Activated naive CD4-positive, alpha-beta T cell treated with anti-CD3 and anti-CD28 coated beads, Interleukin-2, amount 50 U/mL, for 72 hours (primary cell): ENCODE results near the gene EGFR. TPM values are rescaled to one million over a fixed set of nuclear protein-coding genes. Genes with fewer than 3 reads are reported as not detected.

Source experiments
- ATAC-seq, 2 donors: fragments of 150-1000 bp; cut with Tn5 transposase; 2 replicates each; pipeline ENCODE4 v1.10.0; 2021; ENCODE audit warnings: mild to moderate bottlenecking in 2 of 2, moderate library complexity in 2 of 2
- DNase-seq, 2 donors: peaks; one replicate each; pipeline ENCODE4 v3.0.0; 2021 to 2022; ENCODE audit warnings: low spot score in 2 of 2
- H3K27ac Mint-ChIP-seq, 2 donors: one replicate each; pipeline ENCODE4 v1.8.0; 2022; ENCODE audit warnings: mild to moderate bottlenecking in 2 of 2, mixed read lengths in 2 of 2
- H3K36me3 Mint-ChIP-seq, 2 donors: one replicate each; pipeline ENCODE4 v1.8.0; 2022; ENCODE audit warnings: mixed read lengths in 2 of 2
- H3K9me3 Mint-ChIP-seq, 2 donors: one replicate each; pipeline ENCODE4 v1.8.0; 2022; ENCODE audit warnings: mixed read lengths in 2 of 2
- total RNA-seq, 2 donors: library from RNA; stranded (reverse); gene quantifications; one replicate each; pipeline ENCODE4 v1.2.3, GENCODE V29; 2022

EGFR gene
- total RNA-seq, 2 donors from 2014 or later = not detected

DNA sequence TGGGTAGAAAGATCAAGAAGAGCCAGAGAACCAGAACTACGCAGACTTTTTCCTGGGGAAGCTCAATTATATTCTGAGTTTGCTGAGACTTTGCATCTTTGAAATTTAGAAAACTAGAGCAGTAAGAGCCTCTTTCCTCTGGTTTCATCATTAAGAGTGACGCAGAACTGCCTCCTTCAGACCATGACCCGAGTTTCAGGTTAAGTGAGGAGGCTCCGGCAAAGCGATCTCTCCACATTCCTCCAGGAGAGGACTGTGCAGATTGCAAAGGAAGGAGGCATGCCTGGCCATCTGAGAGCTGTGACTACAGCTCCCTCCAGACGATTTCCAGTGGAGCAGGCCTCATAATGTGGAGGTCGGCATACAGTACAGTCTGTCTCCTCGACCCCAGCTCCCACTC lies 230.5 kb downstream of the EGFR start:
- H3K36me3 Mint-ChIP-seq = no peaks in the 10 kb centered on the region
- no peak for ATAC-seq

DNA sequence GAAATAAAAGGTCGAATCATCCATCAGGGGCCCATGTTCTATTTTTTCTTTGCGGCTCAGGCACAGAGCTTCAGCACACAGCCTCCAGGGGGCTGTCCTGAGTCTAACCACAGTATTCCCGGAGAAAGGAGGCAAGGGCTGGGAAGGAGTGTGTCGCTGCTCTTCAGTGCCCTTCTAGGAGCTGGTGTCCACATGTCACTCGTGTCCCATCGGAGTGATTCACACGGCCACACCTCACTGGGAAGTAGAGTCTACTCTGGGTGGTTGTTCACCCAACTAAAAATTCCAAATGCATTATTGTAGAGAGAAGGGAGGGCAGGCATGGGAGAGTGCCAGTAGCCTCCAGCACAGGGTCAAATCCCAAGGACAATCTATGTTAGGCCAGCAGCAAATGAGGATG lies 231.5 kb downstream of the EGFR start:
- Mint-ChIP-seq H3K9me3 (no peaks in the 10 kb centered on the region), H3K27ac (no peak overlapping the region), H3K36me3 (peaks cover 0 to 1% of the 10 kb centered on the region in 2 donors)
- ATAC-seq (no peak), DNase-seq (no peak)

More for the DNA sequence above, 230.5 kb downstream of the EGFR start:
- H3K27ac Mint-ChIP-seq = no peak overlapping the region
- DNase-seq = no peak
- H3K9me3 Mint-ChIP-seq = no peaks in the 10 kb centered on the region

DNA sequence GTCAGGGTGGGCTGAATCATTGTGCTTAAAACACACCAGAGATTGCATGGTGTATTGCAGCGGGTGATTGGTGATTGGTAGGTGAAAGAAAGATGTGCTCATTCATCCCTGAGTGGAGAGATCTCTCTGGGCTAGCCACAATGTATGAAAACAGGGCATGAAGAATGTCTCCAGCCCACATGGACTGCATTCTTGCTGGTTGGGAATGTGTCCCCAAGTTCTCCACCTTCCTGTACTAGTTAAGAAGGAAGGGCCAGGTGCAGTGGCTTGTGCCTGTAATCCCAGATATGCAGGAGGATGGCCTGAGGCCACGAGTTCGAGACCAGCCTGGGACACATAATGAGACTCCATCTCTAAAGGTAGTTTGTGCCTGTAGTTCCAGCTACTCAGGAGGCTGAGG lies 232.5 kb downstream of the EGFR start:
- H3K9me3 Mint-ChIP-seq = no peaks in the 10 kb centered on the region
- peaks cover 0 to 11% of the 10 kb centered on the region in 2 donors for H3K36me3 Mint-ChIP-seq
- no peak for ATAC-seq
- H3K27ac Mint-ChIP-seq = no peak overlapping the region
- DNase-seq = no peak

DNA sequence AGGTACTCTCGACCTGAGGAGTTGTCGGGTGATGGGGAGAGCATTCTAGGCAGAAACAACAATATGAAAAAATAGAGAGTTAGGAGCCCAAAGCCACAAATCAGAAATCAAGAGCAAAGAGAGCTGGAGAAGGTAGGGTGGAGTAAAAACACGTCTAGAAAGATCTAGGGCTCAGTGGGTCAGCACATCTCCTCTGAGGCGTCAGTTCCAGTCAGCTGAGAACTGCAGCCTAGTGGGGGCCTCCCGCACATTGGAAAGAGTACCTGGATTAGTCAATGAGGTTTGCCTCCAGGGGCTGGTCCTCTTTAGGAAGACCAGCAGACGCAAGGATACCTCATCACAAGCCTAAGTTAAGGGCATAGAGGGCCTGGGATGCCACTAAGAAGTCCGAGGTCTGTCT lies 233.1 kb downstream of the EGFR start:
- Mint-ChIP-seq H3K27ac (no peak overlapping the region), H3K9me3 (no peaks in the 10 kb centered on the region), H3K36me3 (peaks cover 0 to 11% of the 10 kb centered on the region in 2 donors)
- ATAC-seq (no peak), DNase-seq (no peak)

DNA sequence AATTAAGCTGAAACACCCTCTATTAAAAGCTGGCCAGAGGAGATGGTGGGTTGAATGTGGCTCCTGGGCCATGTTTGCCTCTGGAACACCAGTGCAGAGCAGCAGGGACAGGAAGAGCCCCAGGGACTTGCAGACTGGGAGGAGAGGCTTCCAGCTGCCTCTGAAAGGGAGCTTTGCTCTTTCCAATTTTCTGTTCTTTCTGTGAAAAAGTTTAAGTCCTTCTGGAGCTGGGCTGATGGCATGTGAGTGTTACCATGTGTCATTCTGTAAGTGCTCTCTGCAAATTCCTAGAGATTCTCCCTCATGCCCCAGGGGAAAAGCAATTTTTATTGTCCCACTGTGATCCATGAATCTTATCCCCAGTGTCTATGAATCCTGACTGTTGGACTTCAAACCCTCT lies 233.6 kb downstream of the EGFR start:
- H3K27ac Mint-ChIP-seq = no peak overlapping the region
- peaks cover 0 to 11% of the 10 kb centered on the region in 2 donors for H3K36me3 Mint-ChIP-seq
- DNase-seq = no peak
- no peaks in the 10 kb centered on the region for H3K9me3 Mint-ChIP-seq
- no peak for ATAC-seq

DNA sequence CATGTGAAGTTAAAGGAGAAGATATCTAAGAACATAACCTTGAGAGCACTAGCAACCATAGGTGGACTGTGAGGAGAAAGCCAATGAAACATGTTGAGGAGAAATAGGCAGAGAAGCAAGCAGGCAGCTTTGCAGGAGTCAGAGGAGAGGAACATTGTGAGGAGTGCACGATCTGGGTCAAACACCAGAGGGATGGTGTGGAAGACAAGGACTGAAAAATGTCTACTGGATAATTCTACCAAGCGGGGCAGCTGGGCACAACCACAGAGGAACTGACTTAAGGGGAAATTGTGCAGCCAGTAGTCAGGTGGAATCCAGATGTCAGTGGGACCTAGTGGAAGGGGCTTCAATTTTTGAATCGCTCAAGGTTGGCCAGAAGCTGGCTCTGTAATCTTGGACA lies 234.4 kb downstream of the EGFR start:
- no peak for ATAC-seq
- Mint-ChIP-seq H3K36me3 (peaks cover 0 to 11% of the 10 kb centered on the region in 2 donors), H3K27ac (no peak overlapping the region)

DNA sequence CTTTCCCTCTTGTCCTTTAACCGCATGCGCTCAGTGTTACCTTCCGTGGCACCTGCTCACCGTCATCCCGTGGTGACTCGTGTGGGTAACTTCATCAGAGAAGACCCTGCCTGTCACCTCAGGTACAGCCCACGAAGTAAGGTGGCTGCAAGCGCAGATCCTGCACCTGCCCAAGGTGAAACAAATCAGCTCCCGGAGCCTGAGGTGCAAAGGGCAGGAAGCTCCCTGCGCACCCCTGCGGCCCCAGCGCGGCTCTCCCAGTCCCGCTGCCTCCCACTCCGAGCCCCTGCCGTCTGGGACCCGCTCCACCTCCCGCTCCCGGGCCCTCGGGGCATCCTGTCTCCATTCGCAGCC lies 235.4 kb downstream of the EGFR start:
- Mint-ChIP-seq H3K9me3 (no peaks in the 10 kb centered on the region), H3K27ac (no peak overlapping the region), H3K36me3 (peaks cover 0 to 11% of the 10 kb centered on the region in 2 donors)
- no peak for DNase-seq
- no peak for ATAC-seq

More for the DNA sequence above, 234.4 kb downstream of the EGFR start:
- no peak for DNase-seq
- no peaks in the 10 kb centered on the region for H3K9me3 Mint-ChIP-seq

DNA sequence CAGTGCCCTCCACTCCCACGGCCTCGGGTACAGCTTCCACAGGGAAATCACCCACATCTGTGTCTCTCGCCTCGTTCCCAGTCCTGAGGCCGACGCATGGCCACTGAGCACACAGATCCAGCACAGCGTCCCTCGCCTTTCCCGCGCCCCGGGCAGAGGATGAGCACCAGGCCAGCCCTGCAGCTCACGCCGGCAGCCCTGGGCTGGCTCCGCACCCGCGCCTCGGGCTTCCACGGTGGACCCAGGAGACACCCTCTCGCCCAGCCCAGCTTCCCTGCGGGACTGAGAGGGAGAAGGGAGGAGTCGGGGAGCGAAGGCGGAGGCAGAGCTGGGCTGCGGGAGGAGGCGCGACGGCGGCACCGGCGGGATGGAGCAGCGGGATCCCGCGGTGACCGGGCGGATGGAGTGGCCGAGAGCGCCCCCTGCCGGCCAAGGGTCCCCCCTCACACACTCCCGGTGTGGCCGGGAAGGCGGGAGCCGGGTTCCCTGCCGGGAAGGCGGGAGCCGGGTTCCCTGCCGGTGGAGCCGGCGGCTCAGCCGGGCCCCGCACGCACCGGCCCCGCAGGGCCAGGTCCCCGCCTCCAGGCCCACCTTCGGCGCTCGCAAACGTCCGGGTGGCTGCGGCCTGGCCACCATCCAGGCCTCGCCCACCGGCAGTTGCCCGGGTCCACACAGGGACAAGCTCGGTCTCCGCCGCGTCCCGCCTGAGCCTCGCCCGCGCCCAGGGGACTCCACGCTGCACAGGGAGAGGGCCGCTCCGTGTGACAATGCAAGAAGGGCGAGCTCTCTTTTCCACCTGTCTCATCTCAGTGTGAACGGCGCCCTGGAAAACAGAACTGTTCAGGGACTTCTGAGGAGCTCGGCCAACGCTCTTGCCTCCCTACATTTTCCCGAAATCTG lies 236.0 kb downstream of the EGFR start:
- Mint-ChIP-seq H3K27ac (peak overlapping the region in 1 of 2 donors; percentile 55), H3K36me3 (peaks cover 0 to 11% of the 10 kb centered on the region in 2 donors), H3K9me3 (no peaks in the 10 kb centered on the region)
- peak; percentile 75 to 84 for DNase-seq
- ATAC-seq = peak; percentile 82 to 88

DNA sequence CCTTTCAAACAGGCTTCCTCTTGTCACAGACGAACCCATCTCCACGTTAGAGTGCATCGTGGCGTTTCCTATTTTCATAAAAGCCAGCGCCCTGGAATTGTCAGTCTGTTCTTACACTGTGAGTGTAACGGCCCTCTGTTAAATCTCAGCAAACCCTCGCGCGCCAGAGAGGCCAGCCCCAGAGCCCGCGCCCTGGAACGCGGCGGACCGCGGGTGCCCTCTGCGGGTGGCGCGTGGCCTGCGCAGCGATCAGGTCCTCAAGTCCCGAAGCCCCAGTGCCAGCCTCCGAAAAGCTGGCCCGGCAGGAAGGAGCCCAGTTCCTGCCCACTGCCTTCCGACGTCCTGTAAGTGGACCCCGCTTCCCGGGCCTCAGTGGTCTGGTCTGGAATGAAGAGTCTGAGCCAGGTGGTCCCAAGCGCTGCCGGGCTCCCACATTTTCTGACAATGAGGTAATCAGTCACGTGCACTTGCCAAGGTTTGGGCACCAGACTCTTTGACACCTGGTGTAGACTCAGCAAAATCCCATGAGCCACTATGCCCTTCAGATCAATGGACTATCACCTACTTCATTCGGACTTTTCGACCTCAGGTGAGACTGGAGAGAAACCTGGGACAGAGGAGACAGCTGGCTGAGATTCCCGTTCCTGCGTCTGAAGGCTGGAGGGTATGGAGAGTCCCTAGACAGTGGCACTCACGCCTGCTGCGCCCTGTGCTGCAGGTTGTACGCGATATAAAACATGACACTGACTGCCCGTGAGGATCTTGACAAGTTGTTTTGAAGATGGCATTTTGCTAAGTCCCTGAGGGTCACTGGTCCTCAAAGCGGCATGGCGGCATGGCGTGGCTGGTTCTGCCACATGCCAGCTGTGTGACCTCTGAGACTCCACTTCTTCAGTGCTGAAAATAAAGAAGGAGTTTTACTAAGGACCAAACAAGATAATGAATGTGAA lies 237.0 kb downstream of the EGFR start:
- DNase-seq (peak; percentile 71 to 86), ATAC-seq (peak; percentile 88 to 90)
- H3K36me3 Mint-ChIP-seq = peaks cover 0 to 11% of the 10 kb centered on the region in 2 donors
- peak overlapping the region in 1 of 2 donors; percentile 55 for H3K27ac Mint-ChIP-seq
- H3K9me3 Mint-ChIP-seq = no peaks in the 10 kb centered on the region

DNA sequence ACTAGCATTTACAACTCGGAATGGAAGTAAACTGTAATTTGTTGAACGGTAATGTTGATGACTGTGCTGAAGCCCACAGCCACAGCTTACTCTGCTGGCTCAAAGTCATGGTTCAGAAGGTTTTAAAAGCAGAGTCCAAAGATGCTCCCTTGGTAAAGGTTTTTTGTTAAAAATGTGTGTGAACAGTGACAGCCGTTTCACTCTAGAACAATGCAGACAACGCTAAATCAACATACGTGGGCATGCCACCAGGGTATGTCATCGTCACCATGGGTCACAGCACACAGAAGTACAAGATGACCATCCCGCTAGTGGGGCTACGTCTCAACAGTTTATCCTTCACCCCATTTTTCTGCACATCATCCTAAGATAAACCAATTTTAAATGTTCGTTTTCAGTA lies 239.8 kb downstream of the EGFR start:
- Mint-ChIP-seq H3K9me3 (no peaks in the 10 kb centered on the region), H3K27ac (no peak overlapping the region), H3K36me3 (peaks cover 0 to 11% of the 10 kb centered on the region in 2 donors)
- ATAC-seq (no peak), DNase-seq (no peak)

DNA sequence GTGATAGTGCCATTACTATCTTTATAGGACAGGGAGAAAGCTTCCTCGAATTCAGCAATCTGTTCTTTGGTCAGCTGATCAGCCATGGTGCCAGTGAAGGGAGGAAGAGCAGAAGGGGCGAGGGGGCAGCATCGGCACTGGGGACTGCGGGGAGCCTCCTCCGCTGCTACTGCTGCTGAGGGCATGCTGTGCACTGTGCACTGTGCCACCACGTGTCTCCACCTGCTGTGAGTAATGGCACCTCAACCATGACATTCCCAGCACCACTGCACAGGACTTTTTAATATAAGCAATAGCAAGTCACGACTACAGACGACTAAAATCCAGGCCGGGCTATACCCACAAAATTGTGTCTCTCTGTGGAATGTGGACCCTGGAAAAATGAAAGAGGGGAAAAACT lies 241.4 kb downstream of the EGFR start:
- no peaks in the 10 kb centered on the region for H3K9me3 Mint-ChIP-seq
- ATAC-seq = no peak
- H3K36me3 Mint-ChIP-seq = peaks cover 0 to 11% of the 10 kb centered on the region in 2 donors
- no peak for DNase-seq
- no peak overlapping the region for H3K27ac Mint-ChIP-seq

DNA sequence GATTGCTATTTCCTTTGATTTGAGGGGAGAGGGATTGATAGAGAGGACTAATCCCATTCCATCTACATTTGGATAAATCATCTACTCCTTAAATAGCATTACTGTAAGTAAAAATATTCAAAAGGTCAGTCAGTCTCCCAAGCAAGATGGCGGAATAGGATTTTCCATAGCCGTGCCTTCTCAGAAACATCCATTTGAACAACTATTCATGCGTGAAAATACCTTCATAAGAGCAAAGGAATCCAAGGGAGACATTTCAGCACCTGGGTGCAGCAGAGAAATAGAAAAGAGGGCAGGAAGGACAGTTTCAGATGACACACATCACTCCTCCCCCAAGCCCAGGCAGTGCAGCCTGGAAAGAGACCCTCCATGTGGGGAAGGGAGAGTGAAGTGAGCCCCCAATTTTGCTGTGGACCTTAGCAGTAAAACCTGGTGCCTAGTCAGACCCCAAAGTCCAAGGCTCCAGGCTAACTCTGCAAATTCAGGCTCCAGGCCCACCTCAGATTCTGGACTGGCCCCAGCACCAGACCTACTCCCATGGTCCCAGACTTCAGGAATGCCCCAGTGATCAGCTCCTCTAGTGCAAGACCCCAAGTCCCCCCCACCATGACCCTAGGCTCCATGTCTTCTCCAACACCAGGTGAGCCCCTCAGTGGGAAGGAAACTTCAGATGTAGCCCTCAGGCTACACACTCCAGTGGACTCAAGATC lies 242.0 kb downstream of the EGFR start:
- Mint-ChIP-seq H3K36me3 (peaks cover 0 to 4% of the 10 kb centered on the region in 2 donors), H3K27ac (no peak overlapping the region), H3K9me3 (no peaks in the 10 kb centered on the region)
- DNase-seq (no peak), ATAC-seq (no peak)
